ENCODE measurements around the gene HDAC9. TPM values are rescaled to one million over a fixed set of nuclear protein-coding genes. Genes with fewer than 3 reads are reported as not detected.

HDAC9 gene
- total RNA-seq, 1 donor from 2014 or later = 3.6 TPM

DNA sequence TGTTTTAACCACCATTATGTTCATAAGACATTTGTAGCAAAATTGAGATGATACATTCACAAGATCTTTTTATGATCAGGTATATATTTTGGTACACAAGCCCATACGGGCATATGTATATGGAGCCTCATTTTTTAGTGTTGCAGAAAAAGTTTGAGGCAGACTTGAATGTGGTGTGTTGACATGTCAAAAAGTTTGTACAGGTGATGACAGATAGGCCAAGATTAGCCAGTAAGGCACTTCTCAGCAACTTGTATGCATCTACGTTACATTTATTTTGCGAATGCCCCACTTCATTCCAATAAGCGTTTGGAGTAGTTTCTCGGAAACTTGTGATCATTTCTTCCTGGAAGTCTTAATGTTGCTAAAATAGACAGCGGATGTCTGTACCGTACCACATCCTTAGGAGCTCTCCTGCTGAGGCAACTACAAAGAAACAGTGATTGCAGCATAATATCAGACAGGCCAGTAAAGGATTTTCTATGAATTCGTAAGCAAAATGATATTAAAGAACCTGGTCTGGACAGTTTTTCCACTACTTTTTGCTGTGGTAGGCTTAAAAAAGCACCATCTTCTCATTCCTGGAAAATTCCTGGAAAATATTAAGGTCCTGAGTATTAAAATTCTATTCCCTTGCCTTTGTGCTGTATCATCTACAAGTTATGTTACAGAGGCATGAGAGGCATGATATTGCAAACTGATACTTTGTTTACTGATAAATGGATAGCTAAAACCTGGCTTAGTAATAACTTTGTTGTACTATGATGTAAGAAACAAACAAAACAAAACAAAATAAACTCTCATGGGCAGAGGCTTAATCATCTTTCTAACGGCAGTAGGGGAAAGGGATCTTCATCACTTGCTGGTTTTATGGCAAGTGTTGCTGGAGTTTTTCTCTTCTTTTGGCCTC, 153.6 kb downstream of the HDAC9 start:
- H3K4me3 Mint-ChIP-seq (ENCODE audit: low read depth) = no peak overlapping the region
- no peaks in the 10 kb centered on the region for H3K27me3 Mint-ChIP-seq
- no peak overlapping the region for H3K27ac Mint-ChIP-seq
- H3K36me3 Mint-ChIP-seq (ENCODE audit: insufficient read depth) = no peaks in the 10 kb centered on the region
- TF ChIP-seq, protein P1, sequence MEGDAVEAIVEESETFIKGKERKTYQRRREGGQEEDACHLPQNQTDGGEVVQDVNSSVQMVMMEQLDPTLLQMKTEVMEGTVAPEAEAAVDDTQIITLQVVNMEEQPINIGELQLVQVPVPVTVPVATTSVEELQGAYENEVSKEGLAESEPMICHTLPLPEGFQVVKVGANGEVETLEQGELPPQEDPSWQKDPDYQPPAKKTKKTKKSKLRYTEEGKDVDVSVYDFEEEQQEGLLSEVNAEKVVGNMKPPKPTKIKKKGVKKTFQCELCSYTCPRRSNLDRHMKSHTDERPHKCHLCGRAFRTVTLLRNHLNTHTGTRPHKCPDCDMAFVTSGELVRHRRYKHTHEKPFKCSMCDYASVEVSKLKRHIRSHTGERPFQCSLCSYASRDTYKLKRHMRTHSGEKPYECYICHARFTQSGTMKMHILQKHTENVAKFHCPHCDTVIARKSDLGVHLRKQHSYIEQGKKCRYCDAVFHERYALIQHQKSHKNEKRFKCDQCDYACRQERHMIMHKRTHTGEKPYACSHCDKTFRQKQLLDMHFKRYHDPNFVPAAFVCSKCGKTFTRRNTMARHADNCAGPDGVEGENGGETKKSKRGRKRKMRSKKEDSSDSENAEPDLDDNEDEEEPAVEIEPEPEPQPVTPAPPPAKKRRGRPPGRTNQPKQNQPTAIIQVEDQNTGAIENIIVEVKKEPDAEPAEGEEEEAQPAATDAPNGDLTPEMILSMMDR (IDR thresholded peaks at IDR 0.05; ENCODE audit: unreplicated experiment) = no peak
- DNase-seq (ENCODE audit: low spot score, unreplicated experiment) = no peak
- H3K4me1 Mint-ChIP-seq (ENCODE audit: low read depth) = no peaks in the 10 kb centered on the region
- H3K9me3 Mint-ChIP-seq (ENCODE audit: low read depth) = no peaks in the 10 kb centered on the region

DNA sequence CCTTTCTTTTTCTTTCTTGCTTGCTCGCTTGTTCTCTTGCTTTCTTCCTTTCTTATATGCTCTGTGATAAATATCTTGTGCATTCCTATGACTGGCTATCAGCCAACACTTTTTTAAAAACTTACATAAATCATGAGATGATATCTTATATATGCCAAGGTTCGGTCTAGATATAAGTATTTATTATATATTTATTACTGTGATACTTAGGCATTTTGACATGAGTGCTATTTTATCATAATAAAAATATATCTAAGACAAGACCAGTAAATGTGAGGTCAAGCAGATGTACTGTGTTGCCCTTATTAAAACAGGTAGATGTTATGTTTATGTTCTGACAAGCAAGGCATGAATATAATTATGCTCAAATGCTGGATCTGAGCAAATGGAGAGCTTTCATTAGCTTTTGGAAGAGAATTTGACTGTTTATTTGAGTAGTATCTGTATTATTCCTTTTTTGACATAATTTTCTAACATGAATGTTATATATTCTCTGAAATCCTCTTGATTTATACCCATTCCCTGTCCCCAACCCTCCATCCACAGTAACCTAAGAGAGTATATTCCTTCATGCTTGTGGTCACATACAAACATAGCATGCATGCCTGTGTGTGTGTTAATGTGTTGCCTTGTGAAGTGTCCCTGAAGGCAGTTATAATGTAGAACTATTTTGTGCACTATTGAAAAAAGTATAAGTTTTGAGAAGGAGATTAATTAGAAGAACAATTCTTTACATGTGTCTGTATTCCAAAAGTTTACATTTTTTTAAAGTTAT, 158.0 kb downstream of the HDAC9 start:
- H3K36me3 Mint-ChIP-seq (ENCODE audit: insufficient read depth) = no peaks in the 10 kb centered on the region
- TF ChIP-seq, protein P1 (IDR thresholded peaks at IDR 0.05; ENCODE audit: unreplicated experiment) = no peak
- H3K4me3 Mint-ChIP-seq (ENCODE audit: low read depth) = no peak overlapping the region
- no peaks in the 10 kb centered on the region for H3K4me1 Mint-ChIP-seq (ENCODE audit: low read depth)
- no peaks in the 10 kb centered on the region for H3K9me3 Mint-ChIP-seq (ENCODE audit: low read depth)
- H3K27me3 Mint-ChIP-seq = no peaks in the 10 kb centered on the region
- no peak for DNase-seq (ENCODE audit: low spot score, unreplicated experiment)
- H3K27ac Mint-ChIP-seq = no peak overlapping the region

DNA sequence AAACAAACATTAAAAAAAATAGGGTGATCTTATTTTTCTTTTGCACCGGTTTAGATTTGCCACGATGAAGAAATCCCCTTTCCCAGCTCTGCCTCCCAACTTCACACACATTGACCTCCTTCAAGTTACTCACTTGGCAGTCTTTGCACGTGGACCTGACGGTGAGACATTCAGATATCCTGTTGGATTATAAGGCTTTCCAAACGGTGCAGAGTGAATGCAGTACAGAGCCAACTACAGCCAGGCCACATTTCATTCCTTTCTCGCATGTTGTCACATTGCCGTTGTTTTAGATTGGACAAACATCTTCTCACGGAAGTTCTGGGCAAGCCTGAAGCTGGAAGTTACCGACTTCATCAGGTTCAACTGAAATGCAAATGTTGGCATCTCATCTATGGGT, 159.2 kb downstream of the HDAC9 start:
- no peak for DNase-seq (ENCODE audit: low spot score, unreplicated experiment)
- H3K4me1 Mint-ChIP-seq (ENCODE audit: low read depth) = no peaks in the 10 kb centered on the region
- no peaks in the 10 kb centered on the region for H3K9me3 Mint-ChIP-seq (ENCODE audit: low read depth)
- H3K27ac Mint-ChIP-seq = no peak overlapping the region
- H3K36me3 Mint-ChIP-seq (ENCODE audit: insufficient read depth) = no peaks in the 10 kb centered on the region
- TF ChIP-seq, protein P1 (IDR thresholded peaks at IDR 0.05; ENCODE audit: unreplicated experiment) = no peak
- H3K27me3 Mint-ChIP-seq = no peaks in the 10 kb centered on the region
- no peak overlapping the region for H3K4me3 Mint-ChIP-seq (ENCODE audit: low read depth)

DNA sequence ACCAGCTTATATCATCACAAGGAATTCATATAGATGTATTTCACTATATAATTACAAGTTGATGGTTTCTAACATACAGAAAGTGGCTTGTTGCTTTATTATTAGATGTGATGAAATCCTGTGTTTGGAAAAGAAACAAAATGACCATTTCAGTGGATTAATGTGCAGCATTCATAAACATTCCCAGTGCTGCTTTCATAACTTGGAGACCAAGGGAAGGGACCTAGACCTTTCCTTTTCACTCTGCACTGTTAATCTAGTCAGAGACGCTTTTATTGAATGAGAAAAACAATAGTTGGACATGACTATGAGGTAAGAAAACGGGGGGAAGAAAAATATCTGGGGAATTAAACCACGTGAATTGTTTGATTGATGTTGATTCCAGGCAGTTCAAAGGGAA, 160.0 kb downstream of the HDAC9 start:
- no peaks in the 10 kb centered on the region for H3K9me3 Mint-ChIP-seq (ENCODE audit: low read depth)
- DNase-seq (ENCODE audit: low spot score, unreplicated experiment) = no peak
- H3K27ac Mint-ChIP-seq = no peak overlapping the region
- H3K27me3 Mint-ChIP-seq = no peaks in the 10 kb centered on the region
- no peak overlapping the region for H3K4me3 Mint-ChIP-seq (ENCODE audit: low read depth)
- no peaks in the 10 kb centered on the region for H3K4me1 Mint-ChIP-seq (ENCODE audit: low read depth)
- no peaks in the 10 kb centered on the region for H3K36me3 Mint-ChIP-seq (ENCODE audit: insufficient read depth)
- TF ChIP-seq, protein P1 (IDR thresholded peaks at IDR 0.05; ENCODE audit: unreplicated experiment) = no peak

DNA sequence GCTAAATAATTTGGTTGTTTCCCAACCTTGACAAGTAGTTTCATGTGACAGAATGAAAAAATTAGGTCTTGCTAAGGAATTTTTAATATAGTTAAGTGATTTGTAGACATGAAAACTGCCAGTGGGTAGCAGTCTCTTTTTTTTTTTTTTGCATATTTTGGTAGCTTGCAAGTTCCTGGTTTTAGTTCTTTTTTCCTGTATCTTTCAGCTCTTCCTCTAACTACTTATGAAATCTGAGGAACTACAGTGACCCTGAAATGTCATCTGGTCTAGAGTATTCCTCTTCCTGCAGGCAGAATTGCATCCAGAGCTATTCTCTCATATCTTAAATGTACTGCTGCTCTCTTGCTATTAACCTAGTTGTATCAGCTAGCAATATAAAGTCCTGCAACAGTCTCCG, 160.4 kb downstream of the HDAC9 start:
- Mint-ChIP-seq H3K4me3 (ENCODE audit: low read depth) (no peak overlapping the region), H3K9me3 (ENCODE audit: low read depth) (no peaks in the 10 kb centered on the region), H3K36me3 (ENCODE audit: insufficient read depth) (no peaks in the 10 kb centered on the region), H3K4me1 (ENCODE audit: low read depth) (no peaks in the 10 kb centered on the region), H3K27me3 (no peaks in the 10 kb centered on the region), H3K27ac (no peak overlapping the region)
- DNase-seq (ENCODE audit: low spot score, unreplicated experiment) = no peak
- TF ChIP-seq, protein P1 (IDR thresholded peaks at IDR 0.05; ENCODE audit: unreplicated experiment) = no peak

All from progenitor cell of endocrine pancreas (in vitro differentiated cells).